HPDE6-E6E7 (cell line): ENCODE data around the gene PHF21A.

Experiments used
- DNase-seq: peaks from one replicate; pipeline ENCODE4 v3.0.0; 2011; ENCODE audit warnings: missing footprints; ENCODE audit errors: extremely low spot score

The PHF21A gene

GRCh38 chr11:45934580-45935318 lies 186.5 kb downstream of the PHF21A start:
- DNase-seq, result no peak

GRCh38 chr11:45933846-45934579 lies 187.2 kb downstream of the PHF21A start:
- no peak for DNase-seq

GRCh38 chr11:45933131-45933831 lies 188.0 kb downstream of the PHF21A start:
- no peak for DNase-seq

GRCh38 chr11:45932217-45932616 lies 189.0 kb downstream of the PHF21A start:
- no peak for DNase-seq

GRCh38 chr11:45931739-45932138 lies 189.5 kb downstream of the PHF21A start:
- DNase-seq, result no peak

- DNase-seq, result peak; percentile 78
These were observed 190.2 kb downstream of the PHF21A start for GRCh38 chr11:45930951-45931570.

GRCh38 chr11:45930031-45930794 lies 191.0 kb downstream of the PHF21A start:
- DNase-seq, result no peak

GRCh38 chr11:45929486-45930030 lies 191.7 kb downstream of the PHF21A start:
- no peak for DNase-seq

GRCh38 chr11:45928535-45929215 lies 192.6 kb downstream of the PHF21A start:
- DNase-seq, result no peak

- DNase-seq, result no peak
These were observed 193.4 kb downstream of the PHF21A start for GRCh38 chr11:45927684-45928413.

- no peak for DNase-seq
These were observed 193.9 kb downstream of the PHF21A start for GRCh38 chr11:45927332-45927683.

GRCh38 chr11:45926536-45927331 lies 194.5 kb downstream of the PHF21A start:
- DNase-seq, result no peak

GRCh38 chr11:45926001-45926401 lies 195.3 kb downstream of the PHF21A start:
- no peak for DNase-seq

GRCh38 chr11:45925550-45925949 lies 195.7 kb downstream of the PHF21A start:
- no peak for DNase-seq

GRCh38 chr11:45924927-45925326 lies 196.3 kb downstream of the PHF21A start:
- DNase-seq, result no peak

- no peak for DNase-seq
These were observed 197.0 kb downstream of the PHF21A start for GRCh38 chr11:45924036-45924915.

GRCh38 chr11:45922425-45923082 lies 198.7 kb downstream of the PHF21A start, which contains the start of gene LARGE2:
Gene LARGE2 (plus strand): TSS chr11:45922656. CDS start chr11:45922883, 227 bp downstream.
- DNase-seq, result no peak
